GM18511 (cell line): ENCODE measurements around the gene NR1H3.
"Not testable (repeated sequence)": the region's sequence is repeated elsewhere in the genome, so short reads cannot be mapped to it uniquely, and the experiment has no call there.

Experiments
- ATAC-seq: cut with Tn5 transposase; IDR thresholded peaks from one replicate; pipeline ENCODE4 v1.9.1; 2021; ENCODE audit warnings: mild to moderate bottlenecking, moderate library complexity; ENCODE audit not compliant: unreplicated experiment

Gene NR1H3

GRCh38 chr11:47257517-47258316 lies at the start of gene NR1H3:
Gene NR1H3, plus strand, starts transcription at chr11:47257996. Its CDS starts 1,221 bp downstream, at chr11:47259217.
- ATAC-seq, result no peak

GRCh38 chr11:47208008-47208552 lies 49.7 kb upstream of the NR1H3 start:
- not testable (repeated sequence) for ATAC-seq

- no peak for ATAC-seq
Observed at GRCh38 chr11:47208628-47209027, 49.2 kb upstream of the NR1H3 start.

GRCh38 chr11:47212938-47213337 lies 44.9 kb upstream of the NR1H3 start:
- ATAC-seq, result no peak

GRCh38 chr11:47213950-47214565 lies 43.7 kb upstream of the NR1H3 start:
- ATAC-seq, result peak; percentile 75

- ATAC-seq, result no peak
Observed at GRCh38 chr11:47215366-47215910, 42.4 kb upstream of the NR1H3 start.

- ATAC-seq, result peak; percentile 23
Observed at GRCh38 chr11:47216121-47216798, 41.5 kb upstream of the NR1H3 start.

- ATAC-seq, result no peak
Observed at GRCh38 chr11:47220401-47220821, 37.4 kb upstream of the NR1H3 start.

GRCh38 chr11:47222696-47223095 lies 35.1 kb upstream of the NR1H3 start:
- ATAC-seq, result no peak

GRCh38 chr11:47225552-47226400 lies 32.0 kb upstream of the NR1H3 start:
- ATAC-seq, result peak; percentile 90

GRCh38 chr11:47229161-47229560 lies 28.6 kb upstream of the NR1H3 start:
- no peak for ATAC-seq

- no peak for ATAC-seq
Observed at GRCh38 chr11:47233051-47233450, 24.7 kb upstream of the NR1H3 start.

GRCh38 chr11:47233989-47234668 lies 23.7 kb upstream of the NR1H3 start:
- no peak for ATAC-seq

- no peak for ATAC-seq
Observed at GRCh38 chr11:47234669-47235100, 23.1 kb upstream of the NR1H3 start.

GRCh38 chr11:47235163-47235562 lies 22.6 kb upstream of the NR1H3 start:
- no peak for ATAC-seq

GRCh38 chr11:47236482-47236881 lies 21.3 kb upstream of the NR1H3 start:
- ATAC-seq, result no peak

- no peak for ATAC-seq
Observed at GRCh38 chr11:47239852-47240251, 17.9 kb upstream of the NR1H3 start.

- ATAC-seq, result no peak
Observed at GRCh38 chr11:47241841-47242301, 15.9 kb upstream of the NR1H3 start.

- ATAC-seq, result no peak
Observed at GRCh38 chr11:47242596-47243192, 15.1 kb upstream of the NR1H3 start.
